GM13976 (cell line): Measurements from ENCODE around the gene STIM1.
A peak's percentile ranks its signal among the peaks of the same experiment; 100 is the strongest.

Experiments used
- DNase-seq: peaks from one replicate; pipeline ENCODE4 v3.0.0; 2012; ENCODE audit warnings: low spot score
- CTCF ChIP-seq: IDR thresholded peaks from 2 replicates; pipeline ENCODE4 v1.5.1; 2012; ENCODE audit warnings: borderline replicate concordance, mild to moderate bottlenecking; ENCODE audit not compliant: insufficient read depth; ENCODE audit errors: extremely low read depth, missing control alignments, control extremely low read depth
- in situ Hi-C: fragments of 300-500 bp; cut with MboI; formaldehyde crosslinking; loops from one replicate; pipeline ENCODE4 v1.12.0; 2022; ENCODE audit warnings: low sequenced_read_pairs, mixed read lengths, inconsistent platforms; ENCODE audit not compliant: unreplicated experiment

Gene STIM1

DNA sequence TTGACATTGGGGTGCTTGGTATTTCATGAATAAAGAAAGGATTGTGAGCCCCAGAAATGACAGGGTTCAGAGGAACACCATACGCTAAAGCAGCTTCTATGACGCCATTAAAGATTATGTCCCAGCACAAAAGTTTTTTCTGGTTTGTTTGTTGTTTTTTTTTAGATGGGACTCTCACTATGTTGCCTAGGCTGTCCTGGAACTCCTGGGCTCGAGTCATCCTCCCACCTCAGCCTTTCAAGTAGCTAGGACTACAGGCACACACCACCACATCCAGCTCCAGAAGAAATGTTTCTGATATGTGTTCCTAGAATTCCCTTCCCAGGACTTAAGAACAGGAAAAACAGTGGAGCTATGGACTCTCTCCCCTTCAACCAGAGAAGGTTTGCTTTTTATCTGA lies 12.1 kb upstream of the STIM1 start:
- no peak for DNase-seq
- in situ Hi-C loops = loop anchor here (10.0 kb wide), 1 partner anchor 221 kb away; no protein-coding TSS in a partner anchor
- no peak for TF ChIP-seq CTCF

- DNase-seq = no peak
- in situ Hi-C loops = loop anchor here (10.0 kb wide), 1 partner anchor 220 kb away; no protein-coding TSS in a partner anchor
Measured at GRCh38 chr11:3845246-3845645, 10.2 kb upstream of the STIM1 start.

GRCh38 chr11:3845670-3846069 lies 9.8 kb upstream of the STIM1 start:
- in situ Hi-C loops = loop anchor here (10.0 kb wide), 1 partner anchor 219 kb away; no protein-coding TSS in a partner anchor
- TF ChIP-seq CTCF = no peak
- no peak for DNase-seq

More at GRCh38 chr11:3845246-3845645, 10.2 kb upstream of the STIM1 start:
- no peak for TF ChIP-seq CTCF

- DNase-seq = peak; percentile 42
- in situ Hi-C loops = loop anchor here (10.0 kb wide), 1 partner anchor 215 kb away; no protein-coding TSS in a partner anchor
- peak; percentile 65 for TF ChIP-seq CTCF
Measured at GRCh38 chr11:3849297-3849874, 6.1 kb upstream of the STIM1 start.

DNA sequence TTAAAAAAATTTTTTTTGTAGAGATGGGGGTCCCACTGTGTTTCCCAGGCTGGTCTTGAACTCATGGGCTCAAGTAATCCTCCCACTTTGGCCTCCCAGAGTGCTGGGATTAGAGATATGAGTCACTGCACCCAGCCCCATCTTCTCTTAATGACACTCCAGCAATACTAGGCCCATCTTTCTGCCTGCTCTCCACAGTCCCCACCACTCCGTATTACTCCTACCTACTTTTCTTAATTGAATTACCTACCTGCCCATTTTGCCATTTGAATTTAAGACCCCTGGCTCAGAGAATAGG lies 2.0 kb upstream of the STIM1 start:
- DNase-seq = no peak
- in situ Hi-C loops = loop anchor here (10.0 kb wide), 1 partner anchor 111 kb away; no protein-coding TSS in a partner anchor
- TF ChIP-seq CTCF = no peak

DNA sequence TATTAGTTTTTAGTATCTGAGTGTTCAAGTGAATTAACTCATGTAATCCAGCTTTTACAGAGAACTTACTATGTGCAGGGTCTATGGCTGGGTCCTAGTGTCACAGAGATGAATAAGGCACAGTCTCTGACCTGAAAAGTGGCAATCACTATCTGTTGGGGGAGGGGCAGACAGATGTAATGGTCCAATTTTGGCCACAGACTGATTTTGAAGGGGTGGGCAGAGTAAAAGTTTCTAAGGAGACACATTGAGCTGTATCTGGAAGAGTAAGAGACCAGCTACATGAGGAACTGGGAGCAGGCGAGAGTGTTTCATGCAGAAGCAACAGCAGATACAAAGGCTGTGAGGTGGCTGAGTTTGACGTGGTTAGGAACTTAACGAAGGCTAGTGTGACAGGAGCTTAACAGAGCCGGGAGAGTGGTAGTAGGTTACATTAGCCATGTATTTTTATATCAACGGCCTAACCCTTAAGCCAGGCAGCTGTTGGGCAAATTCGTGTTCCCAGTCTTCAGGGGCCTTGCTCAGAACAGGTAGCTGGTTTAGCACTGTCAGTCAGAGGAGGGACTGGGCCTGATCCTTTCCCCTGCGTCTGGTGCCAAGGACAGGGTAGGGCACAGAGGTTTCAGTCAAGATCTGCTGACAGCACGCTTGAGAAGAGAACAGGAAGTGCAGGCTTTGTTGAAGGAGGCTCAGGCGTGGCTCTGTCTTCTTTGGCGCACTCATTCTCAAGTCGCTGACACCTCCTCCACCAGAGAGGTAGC lies 1.4 kb upstream of the STIM1 start:
- peak; percentile 49 for DNase-seq
- in situ Hi-C loops = loop anchor here (10.0 kb wide), 1 partner anchor 111 kb away; no protein-coding TSS in a partner anchor
- TF ChIP-seq CTCF = no peak
